Endothelial cell of umbilical vein (primary cell): ENCODE results near the gene CHMP1B.

Experiments used
- EZH2 ChIP-seq: IDR thresholded peaks from 2 replicates; pipeline ENCODE4 v1.6.1; 2012; ENCODE audit warnings: borderline replicate concordance, low read depth, mild to moderate bottlenecking, moderate library complexity, low read length, inconsistent platforms; ENCODE audit not compliant: severe bottlenecking
- GATA2 ChIP-seq: IDR thresholded peaks from 2 replicates; pipeline ENCODE4 v1.7.0; 2011; ENCODE audit warnings: low read depth, mild to moderate bottlenecking, moderate library complexity, mixed read lengths, low read length; ENCODE audit not compliant: insufficient read length, insufficient read depth
- MAX ChIP-seq: IDR thresholded peaks from 2 replicates; pipeline ENCODE4 v1.6.1; 2011; ENCODE audit not compliant: insufficient read depth, insufficient read length
- POLR2A ChIP-seq: IDR thresholded peaks from 2 replicates; pipeline ENCODE4 v1.6.1; 2012; ENCODE audit warnings: low read depth, mild to moderate bottlenecking, control low read depth, low read length

DNA sequence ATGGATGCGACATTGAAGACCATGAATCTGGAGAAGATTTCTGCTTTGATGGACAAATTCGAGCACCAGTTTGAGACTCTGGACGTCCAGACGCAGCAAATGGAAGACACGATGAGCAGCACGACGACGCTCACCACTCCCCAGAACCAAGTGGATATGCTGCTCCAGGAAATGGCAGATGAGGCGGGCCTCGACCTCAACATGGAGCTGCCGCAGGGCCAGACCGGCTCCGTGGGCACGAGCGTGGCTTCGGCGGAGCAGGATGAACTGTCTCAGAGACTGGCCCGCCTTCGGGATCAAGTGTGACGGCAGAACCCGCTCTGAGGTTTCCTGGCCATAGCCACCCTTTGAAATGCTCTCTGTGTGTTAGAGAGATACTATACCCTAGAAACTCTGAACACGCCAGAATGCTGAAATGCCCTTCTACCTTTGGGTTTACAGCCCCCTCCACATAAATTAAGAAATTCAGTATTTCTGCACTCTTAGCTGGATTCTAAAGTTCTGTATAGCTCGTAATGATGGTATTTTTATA lies 659 bp downstream of the CHMP1B start:
- TF ChIP-seq POLR2A (no peak), GATA2 (no peak), EZH2 (no peak), MAX (no peak)
